HL-60/S4 treated with retinoic acid at 250 ng/mL for 4 days and 3 days (cell line): Measurements from ENCODE around the gene RRP1.
"Not testable (repeated sequence)": the region's sequence is repeated elsewhere in the genome, so short reads cannot be mapped to it uniquely, and the experiment has no call there.

Source experiments
- in situ Hi-C: fragments of 300-500 bp; cut with MboI; formaldehyde crosslinking; loops from 2 replicates; pipeline ENCODE4 v1.7.0; 2022; ENCODE audit warnings: low sequenced_read_pairs

RRP1 gene

DNA sequence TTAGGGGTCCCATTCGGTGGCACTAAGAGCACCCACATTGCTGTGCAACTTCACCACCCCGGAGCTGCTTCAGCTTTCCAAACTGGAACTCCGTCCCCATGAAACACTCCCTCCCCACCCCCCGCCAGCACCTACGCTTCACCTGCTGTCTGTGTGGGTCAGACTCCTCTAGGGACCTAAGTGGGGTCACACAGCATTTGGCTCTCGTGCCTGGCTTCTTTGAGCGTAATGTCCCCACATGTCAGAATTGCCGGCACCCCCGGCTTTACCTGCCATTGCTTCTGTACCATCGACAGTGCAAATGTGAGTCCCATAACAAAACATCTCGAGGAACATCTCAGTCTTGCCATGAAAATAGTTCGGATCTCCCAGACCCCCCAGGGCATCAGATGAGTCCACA, 39.8 kb downstream of the RRP1 start:
- in situ Hi-C loops: no loop called here

DNA sequence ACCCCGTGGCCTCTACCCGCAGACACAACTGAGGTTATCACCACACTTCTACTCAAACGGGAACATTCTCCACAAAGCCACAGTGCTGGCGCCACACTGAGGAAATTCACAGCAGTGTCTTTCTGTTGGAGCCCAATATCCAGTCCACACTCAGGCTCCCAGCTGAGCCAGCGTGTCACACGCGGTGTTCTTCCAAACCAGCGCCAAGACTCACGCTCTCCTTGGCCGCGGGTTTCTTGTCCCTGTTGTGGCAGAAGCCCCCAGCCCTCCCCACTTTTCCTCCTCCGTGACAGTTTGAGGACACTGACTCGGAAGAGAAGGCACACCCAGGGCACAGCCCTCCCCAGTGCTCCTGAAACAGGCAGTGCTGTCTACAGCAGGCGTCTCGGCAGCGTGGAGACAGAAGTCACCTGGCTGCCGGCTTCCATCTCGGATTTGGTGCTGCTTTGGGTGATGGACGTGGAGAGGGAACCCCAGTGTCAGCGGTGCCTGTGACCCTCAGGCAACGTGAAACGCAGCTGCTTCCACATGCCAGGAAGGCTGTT, 40.3 kb downstream of the RRP1 start:
- in situ Hi-C loops: loop anchor here (10.0 kb wide), 1 partner anchor 75 kb away; no protein-coding TSS in a partner anchor

DNA sequence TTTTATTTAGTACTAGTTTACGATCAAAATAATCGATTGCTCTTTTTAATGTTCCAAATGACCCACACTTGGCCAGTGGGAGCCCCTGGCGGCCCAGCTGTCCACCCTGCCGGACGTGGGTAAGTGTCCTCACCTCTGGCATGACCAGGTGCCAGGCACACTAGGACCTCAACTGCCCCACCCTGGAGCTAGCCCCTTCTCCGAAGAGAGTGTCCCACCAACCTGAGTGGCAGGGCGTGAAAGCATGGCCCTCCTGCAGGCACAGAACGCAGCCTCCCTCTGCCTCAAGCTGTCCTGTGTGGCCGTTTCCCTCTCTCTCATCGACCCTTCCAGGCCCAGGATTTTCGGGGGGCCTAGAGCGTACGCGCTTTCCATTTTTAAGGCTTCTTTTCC, 42.8 kb downstream of the RRP1 start:
- in situ Hi-C loops: loop anchor here (10.0 kb wide), 1 partner anchor 73 kb away; no protein-coding TSS in a partner anchor

DNA sequence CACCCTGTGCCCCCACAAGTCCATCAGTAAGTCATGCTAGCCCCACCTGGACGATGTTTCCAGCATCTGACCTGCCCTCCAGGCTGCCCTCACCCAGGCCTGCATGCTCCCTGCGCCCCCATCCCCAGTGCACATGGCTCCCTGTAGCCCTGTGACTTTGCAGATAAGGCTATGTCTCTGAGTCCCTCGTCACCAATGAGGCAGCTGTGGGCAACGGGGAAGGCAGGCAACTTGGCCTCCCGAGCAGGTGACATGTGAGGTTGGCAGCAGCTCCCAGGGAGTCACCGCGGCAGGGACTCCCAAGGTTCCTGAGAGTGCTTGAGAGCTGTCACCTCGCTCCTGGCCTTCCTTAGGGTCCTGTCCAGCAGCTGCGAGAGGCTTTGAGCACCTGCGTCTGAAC, 43.3 kb downstream of the RRP1 start:
- in situ Hi-C loops: loop anchor here (10.0 kb wide), 1 partner anchor 72 kb away; no protein-coding TSS in a partner anchor

DNA sequence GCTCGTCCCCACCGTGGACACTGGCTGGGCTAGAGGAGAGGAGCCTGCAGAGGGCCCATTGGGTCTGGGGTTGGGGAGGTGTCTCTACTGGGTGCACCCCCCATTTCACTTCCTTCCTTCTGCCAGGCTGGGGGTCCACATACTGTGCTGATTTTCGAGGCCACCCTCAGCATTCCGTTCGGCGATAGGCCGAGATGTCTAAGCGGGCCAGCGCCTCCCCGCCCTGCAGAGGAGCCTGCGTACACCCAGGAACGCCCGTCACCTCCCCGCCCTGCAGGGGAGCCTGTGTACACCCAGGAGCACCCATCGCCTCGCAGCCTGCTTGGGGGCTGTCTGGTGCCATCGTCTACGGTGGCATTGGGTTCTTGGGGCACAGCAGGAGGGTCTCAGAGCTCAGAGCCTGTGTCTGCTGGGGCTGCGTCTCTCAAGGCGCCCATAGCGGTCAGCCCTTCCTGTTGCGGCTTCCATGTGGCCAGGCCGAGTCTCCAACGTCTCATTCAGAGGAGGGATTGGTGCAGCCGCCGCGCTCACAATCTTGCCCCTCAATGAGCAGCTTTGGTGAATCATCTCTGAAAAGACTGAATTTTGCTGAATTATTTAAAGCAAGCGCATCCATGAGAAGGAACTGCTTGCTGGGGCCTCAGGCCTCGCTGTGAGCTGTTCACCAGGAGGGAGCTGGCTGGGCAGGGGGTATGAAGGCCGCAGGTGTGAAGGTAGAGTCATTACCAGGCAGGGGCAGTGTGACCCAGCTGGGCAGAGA, 44.9 kb downstream of the RRP1 start:
- in situ Hi-C loops: loop anchor here (10.0 kb wide), 1 partner anchor 70 kb away; no protein-coding TSS in a partner anchor

DNA sequence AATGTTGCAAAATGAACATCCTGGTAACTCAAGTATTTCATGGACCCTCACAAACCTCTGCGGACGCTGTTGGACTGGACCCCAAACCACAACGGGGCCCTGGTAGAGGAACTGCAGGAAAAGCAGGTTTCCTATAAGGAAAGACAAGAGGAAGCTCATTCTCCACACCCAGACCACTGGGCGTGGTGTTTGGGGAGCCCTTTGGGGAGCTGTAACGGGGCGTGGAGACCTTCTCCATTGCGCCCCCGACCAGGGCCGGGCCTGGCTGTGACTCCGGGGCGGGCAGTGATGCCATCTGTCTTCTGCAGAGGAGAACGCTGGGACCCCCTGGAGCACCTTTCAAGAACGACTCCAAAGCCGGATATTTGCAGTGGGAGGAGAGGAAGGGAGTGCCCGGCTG, 45.7 kb downstream of the RRP1 start:
- in situ Hi-C loops: loop anchor here (10.0 kb wide), 1 partner anchor 70 kb away; no protein-coding TSS in a partner anchor

DNA sequence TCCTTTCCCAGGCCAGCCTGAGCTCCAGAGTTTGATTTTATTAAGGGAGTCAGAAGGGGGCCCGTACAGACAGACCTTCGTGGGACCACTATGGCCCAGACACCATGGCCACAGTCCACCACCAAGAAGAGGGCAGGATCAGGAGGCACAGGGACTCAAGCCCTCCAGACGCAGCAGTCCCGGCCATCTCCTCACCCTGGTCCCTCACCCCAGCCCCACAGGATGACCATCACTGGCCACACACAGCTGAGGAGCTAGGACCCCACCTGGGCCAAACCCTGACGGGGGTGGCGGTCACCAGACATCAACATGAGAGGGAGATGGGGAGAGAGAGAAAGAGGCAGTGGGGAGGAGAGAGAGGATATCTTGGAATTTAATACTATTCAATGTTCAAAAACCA, 46.5 kb downstream of the RRP1 start:
- in situ Hi-C loops: loop anchor here (10.0 kb wide), 1 partner anchor 69 kb away; no protein-coding TSS in a partner anchor

DNA sequence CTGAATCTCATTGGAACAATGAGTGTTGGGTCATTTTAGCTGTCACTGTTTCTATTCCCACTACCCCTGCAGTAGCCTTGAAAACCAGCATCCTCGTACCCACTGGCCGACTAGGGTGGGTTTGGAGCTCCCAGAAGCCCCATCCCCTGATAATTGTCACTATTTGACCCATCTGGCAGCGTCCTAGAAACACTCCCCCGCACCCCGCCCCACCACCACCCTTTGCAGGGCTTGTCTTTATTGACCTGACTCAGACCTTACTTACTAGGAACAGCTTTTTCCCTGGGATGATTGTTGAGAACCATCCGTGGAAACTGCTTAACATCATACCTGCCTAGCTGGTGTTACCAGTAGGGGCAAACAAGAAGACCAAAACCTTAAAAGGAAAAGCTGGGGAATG, 47.2 kb downstream of the RRP1 start:
- in situ Hi-C loops: loop anchor here (10.0 kb wide), 1 partner anchor 68 kb away; no protein-coding TSS in a partner anchor

DNA sequence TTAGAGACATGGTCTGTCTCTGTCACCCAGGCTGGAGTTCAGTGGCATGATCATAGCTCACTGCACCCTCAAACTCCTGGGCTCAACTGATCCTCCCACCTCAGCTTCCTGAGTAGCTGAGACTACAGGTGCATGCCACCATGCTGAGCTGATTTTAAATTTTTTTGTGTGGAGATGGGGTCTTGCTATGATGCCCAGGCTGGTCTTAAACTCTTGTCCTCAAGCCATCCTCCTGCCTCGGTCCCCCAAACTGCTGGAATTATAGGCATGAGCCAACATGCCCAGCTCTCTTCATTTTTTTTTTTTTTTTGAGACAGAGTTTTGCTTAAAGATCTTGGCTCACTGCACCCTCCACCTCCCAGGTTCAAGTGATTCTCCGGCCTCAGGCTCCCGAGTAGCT, 50.9 kb downstream of the RRP1 start:
- in situ Hi-C loops: no loop called here

DNA sequence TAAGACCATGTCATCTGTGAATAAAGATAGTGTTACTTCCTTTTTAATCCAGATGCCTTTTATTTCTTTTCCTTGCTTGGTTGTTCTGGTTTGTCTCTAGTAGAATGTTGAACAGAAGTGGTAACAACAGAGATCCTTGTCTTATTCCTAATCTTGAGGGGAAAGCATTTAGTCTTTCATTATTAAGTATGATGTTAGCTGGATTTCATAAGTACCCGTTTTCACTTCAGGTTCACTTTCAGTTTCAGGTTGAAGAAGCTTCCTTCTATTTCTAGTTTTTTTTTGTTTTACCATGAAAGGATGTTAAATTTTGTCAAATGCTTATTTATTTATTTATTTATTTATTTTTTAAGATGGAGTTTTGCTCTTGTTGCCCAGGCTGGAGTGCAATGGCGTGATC, 53.4 kb downstream of the RRP1 start:
- in situ Hi-C loops: no loop called here

DNA sequence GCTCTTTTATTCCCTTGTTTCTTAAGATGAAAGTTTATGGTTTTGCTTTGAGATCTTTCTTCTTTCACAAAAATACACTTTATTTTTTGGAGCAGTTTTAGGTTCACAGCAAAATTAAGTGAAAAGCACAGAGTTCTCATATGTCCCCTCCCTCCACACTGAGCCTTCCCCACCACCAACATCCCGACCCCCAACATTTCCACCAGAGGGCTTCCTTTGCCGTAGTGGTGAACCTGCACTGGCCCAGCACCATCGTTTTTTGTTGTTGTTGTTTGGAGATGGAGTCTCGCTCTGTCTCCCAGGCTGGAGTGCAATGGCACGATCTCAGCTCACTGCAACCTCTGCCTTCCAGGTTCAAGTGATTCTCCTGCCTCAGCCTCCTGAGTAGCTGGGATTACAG, 55.5 kb downstream of the RRP1 start:
- in situ Hi-C loops: not testable (repeated sequence)

DNA sequence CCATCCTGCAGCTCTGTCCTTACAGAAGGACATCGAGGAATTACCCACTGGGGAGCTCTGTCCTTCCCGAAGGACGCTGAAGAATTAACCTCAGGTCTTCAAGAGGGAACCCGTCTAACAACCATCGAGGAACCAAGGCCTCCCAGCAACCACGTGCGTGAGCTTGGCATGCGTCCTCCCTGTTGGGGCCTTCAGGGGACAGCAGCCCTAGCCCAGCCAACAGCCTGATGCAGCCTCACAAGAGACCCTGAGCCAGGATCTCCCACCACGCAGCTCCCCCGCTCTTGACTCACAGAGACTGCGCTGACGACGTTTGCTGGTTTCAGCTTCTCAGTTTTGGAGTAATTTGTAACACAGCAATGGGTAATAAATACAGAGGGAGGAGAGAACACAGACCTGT, 56.0 kb downstream of the RRP1 start:
- in situ Hi-C loops: no loop called here

DNA sequence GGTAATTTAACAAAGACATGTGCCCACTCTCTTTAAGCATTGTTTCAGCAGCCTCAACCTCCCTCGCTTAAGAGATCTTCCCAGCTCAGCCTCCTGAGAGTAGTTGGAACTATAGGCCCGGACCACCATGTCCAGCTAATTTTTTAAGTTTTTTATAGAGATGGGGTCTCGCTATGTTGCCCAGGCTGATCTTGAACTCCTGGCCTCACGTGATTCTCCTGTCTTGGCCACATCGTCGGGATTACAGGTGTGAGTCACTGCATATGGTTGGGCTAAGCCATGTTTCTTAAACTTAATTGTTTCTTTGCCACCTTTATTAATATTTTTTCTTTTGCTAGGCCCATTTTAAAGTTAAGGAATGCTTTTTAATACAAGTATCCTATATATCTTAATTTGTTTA, 57.1 kb downstream of the RRP1 start:
- in situ Hi-C loops: no loop called here

DNA sequence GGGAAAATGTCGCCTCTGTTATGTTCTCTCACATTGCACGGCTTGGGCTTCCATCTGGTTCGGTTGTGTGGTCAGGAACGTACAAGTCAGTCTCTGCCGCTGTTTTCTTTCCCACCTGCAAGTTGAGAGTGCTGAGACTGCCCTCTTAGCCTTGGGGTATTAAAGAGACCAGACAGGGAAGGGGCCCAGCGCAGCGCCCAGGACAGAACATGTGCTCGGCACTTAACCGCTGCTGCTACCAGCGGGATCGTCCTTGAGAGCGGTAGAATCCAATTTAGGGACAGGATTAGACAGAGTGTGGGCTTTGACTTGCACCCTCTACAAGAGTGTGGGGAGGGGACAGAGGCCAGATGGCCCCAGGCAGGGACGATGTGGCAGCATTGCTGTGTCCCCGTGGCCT, 57.9 kb downstream of the RRP1 start:
- in situ Hi-C loops: no loop called here

DNA sequence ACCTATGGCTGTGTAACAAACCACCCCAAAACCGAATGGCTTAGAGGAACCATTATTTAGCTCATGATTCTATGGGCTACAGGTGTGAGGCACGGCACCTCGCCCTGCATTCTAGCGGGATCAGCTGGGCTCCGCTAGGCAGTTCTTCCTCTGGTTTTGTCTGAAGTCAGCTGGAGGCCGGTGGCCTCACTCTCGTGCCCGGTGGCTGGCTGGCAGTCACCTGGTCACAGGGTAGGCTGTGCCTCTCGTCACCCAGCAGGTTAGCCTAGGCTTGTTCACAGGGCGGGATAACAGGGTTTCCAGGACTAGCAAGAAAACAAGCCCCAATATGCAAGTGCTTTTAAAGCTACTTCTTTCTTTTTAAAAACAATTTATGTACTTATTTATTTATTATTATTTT, 59.4 kb downstream of the RRP1 start:
- in situ Hi-C loops: no loop called here

DNA sequence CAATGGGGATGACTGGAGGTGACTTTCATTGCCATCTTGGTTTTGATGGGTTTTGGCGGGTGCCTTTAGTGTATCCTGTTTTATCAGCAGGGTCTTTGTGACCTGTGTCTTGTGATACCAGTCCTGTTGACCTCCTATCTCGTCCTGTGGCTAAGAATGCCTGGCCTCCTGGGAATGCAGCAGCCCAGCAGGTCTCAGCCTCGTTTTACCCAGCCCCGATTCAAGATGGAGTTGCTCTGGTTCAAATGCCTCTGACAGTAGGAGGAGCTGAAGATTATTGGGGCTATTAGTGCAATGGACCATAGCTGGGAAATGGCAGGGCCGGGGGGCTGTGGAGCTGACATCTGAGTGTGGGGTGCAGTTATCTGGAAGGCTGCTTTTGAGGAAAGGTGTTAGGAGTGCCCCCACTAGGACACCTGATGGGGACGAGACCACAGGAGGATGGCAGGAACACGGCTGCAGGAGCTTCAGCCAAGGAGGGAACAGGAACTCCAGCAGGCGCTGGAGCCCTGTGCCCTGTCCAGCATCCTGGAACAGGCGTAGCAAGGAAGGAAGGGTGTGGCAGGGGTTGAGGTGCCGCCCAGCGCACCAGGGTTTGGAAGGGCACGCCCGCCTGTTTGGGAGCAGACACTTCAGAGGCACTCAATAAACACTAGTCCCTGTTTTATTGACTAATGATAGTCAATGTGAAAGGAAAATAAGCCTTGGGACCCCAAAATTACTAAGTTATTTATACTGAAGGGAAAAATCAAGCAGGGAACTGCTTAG, 60.3 kb downstream of the RRP1 start:
- in situ Hi-C loops: loop anchor here (10.0 kb wide), 1 partner anchor 55 kb away; no protein-coding TSS in a partner anchor

DNA sequence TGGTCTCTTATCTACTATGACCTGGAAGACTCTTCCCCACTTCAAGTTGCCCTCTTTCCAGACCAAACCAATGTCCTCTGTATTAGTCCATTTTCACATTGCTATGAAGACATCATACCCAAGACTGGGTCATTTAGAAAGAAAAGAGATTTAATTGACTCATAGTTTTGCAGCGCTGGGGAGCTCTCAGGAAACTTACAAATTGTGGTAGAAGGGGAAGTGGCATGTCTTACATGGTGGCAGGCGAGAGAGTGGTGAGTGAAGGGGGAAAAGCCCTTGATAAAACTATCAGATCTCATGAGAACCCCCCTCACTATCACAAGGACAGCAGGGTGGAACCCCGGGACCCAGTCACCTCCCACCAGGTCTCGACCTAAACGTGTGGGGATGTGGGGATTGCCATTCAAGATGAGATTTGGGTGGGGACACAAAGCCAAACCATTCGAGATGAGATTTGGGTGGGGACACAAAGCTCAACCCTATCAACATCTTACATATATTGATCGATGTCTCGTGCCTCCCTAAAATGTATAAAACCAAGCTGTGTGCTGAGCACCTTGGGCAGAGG, 61.4 kb downstream of the RRP1 start:
- in situ Hi-C loops: loop anchor here (10.0 kb wide), 1 partner anchor 56 kb away; no protein-coding TSS in a partner anchor

DNA sequence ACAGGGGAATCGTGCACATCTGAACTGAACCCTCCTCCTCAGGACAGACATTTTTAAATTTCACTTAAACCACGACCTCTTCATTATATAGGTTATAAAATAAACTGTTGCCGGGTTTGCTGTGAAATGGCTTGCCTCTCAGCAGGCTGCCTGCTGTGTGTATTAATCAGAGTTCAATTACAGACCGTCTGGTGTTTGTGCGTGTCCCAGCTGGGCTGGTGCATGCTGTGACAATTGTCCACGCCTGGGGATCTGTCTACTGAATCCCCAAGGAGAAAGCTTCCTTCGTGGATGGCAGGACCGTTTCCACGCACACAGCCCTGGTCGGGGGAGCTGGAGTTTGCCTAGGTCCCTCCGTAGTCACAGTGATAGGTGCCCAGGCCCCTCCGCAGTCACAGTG, 62.2 kb downstream of the RRP1 start:
- in situ Hi-C loops: loop anchor here (10.0 kb wide), 1 partner anchor 57 kb away; no protein-coding TSS in a partner anchor

DNA sequence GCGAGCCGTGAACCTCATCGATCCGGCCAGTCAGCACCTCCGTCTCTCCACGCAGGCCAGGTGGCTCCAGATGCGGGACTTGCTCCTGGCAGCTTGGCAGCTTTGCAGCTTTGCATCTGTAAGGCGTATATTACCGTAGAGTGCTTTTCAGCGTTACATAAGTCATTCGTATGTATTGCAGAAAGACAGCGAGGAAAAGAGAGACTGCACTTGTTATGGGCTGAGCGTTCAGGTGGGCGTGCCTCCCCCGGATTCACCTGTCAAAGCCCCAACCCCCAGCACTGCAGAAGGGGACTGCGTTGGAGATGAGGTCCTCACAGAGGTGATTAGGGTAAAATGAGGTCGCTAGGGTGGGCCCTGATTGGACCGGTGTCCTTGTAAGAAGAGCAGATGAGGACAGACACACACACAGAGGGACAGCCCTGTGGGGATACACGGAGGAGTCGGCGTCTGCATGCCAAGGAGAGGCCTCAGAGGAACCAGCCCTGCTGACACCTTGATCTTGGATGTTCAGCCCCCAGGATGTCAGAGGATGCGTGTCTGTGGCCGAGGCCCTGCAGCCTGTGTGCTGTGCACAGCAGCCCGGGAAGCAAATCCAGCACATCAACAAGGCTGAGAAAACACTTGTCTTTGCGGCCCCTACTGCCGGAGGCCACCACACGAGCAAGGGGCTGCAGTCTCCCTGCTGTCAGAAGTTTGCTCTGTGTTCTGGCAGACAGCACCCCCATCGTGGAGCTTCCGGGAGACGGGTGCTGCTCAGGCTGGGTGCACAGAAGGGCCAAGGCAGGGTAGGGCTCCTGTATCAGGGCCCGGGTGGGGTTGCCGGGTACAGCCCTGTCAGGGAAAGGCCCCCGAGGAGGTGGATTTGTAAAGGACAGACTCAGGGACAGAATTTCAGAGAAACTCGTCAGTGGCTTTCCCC, 64.7 kb downstream of the RRP1 start:
- in situ Hi-C loops: loop anchor here (10.0 kb wide), 1 partner anchor 59 kb away; no protein-coding TSS in a partner anchor
